ENCODE results near the gene DIO3. TPM values are rescaled to one million over a fixed set of nuclear protein-coding genes. Genes with fewer than 3 reads are reported as not detected.

The DIO3 gene
- total and polyA plus RNA-seq, 4 donors: 0.91 to 7.1 (median 1.4) TPM

GRCh38 chr14:101563352-101563653 lies 2.0 kb downstream of the DIO3 start:
- Histone ChIP-seq H3K9ac (ENCODE audit: insufficient read depth in 1 of 2, low read length in 2 of 2) (no peak overlapping the region), H3K9me3 (ENCODE audit: control insufficient read depth in 4 of 4, insufficient read depth in 3 of 4, low read length in 3 of 4) (peaks cover 0 to 25% (median 0%) of the 10 kb centered on the region in 4 donors), H3K36me3 (ENCODE audit: control insufficient read depth in 4 of 4, insufficient read depth in 4 of 4, low read length in 4 of 4) (no peaks in the 10 kb centered on the region), H3K27ac (ENCODE audit: low read depth in 1 of 2, low read length in 1 of 2) (no peak overlapping the region), H3K4me3 (no peak overlapping the region), H3K27me3 (ENCODE audit: control insufficient read depth in 3 of 3, insufficient read depth in 3 of 3, low read length in 2 of 3) (peaks cover 9 to 76% (median 45%) of the 10 kb centered on the region in 3 donors), H3K4me1 (ENCODE audit: control insufficient read depth in 5 of 5, insufficient read depth in 5 of 5, low read length in 5 of 5) (peaks cover 0 to 18% (median 0%) of the 10 kb centered on the region in 5 donors)
- 1 to 2% methylated on average over 13 of the region's 13 CpGs for WGBS, 2 donors
- DNase-seq (no peak), ATAC-seq (ENCODE audit: insufficient read depth, low FRiP score) (no peak)
- no peak for TF ChIP-seq CTCF (IDR thresholded peaks at IDR 0.05; ENCODE audit: control extremely low read depth, extremely low read depth)

GRCh38 chr14:101563654-101564443 lies 2.6 kb downstream of the DIO3 start:
- 2 to 4% methylated on average over 47 to 54 of the region's 54 CpGs for WGBS, 2 donors

GRCh38 chr14:101564444-101564776 lies 3.1 kb downstream of the DIO3 start:
- Histone ChIP-seq H3K27ac (ENCODE audit: low read depth in 1 of 2, low read length in 1 of 2) (no peak overlapping the region), H3K9me3 (ENCODE audit: control insufficient read depth in 4 of 4, insufficient read depth in 3 of 4, low read length in 3 of 4) (peaks cover 0 to 25% (median 0%) of the 10 kb centered on the region in 4 donors), H3K27me3 (ENCODE audit: control insufficient read depth in 3 of 3, insufficient read depth in 3 of 3, low read length in 2 of 3) (peaks cover 9 to 67% (median 42%) of the 10 kb centered on the region in 3 donors), H3K36me3 (ENCODE audit: control insufficient read depth in 4 of 4, insufficient read depth in 4 of 4, low read length in 4 of 4) (no peaks in the 10 kb centered on the region), H3K9ac (ENCODE audit: insufficient read depth in 1 of 2, low read length in 2 of 2) (no peak overlapping the region), H3K4me1 (ENCODE audit: control insufficient read depth in 5 of 5, insufficient read depth in 5 of 5, low read length in 5 of 5) (peaks cover 0 to 18% (median 0%) of the 10 kb centered on the region in 5 donors), H3K4me3 (no peak overlapping the region)
- WGBS, 2 donors: 4 to 5% methylated on average over 21 of the region's 21 CpGs
- DNase-seq (no peak), ATAC-seq (ENCODE audit: insufficient read depth, low FRiP score) (no peak)
- no peak for TF ChIP-seq CTCF (IDR thresholded peaks at IDR 0.05; ENCODE audit: control extremely low read depth, extremely low read depth)

More at GRCh38 chr14:101563654-101564443, 2.6 kb downstream of the DIO3 start:
- Histone ChIP-seq H3K9me3 (ENCODE audit: control insufficient read depth in 4 of 4, insufficient read depth in 3 of 4, low read length in 3 of 4) (peaks cover 0 to 25% (median 0%) of the 10 kb centered on the region in 4 donors), H3K4me1 (ENCODE audit: control insufficient read depth in 5 of 5, insufficient read depth in 5 of 5, low read length in 5 of 5) (peaks cover 0 to 18% (median 0%) of the 10 kb centered on the region in 5 donors), H3K27me3 (ENCODE audit: control insufficient read depth in 3 of 3, insufficient read depth in 3 of 3, low read length in 2 of 3) (peaks cover 9 to 71% (median 45%) of the 10 kb centered on the region in 3 donors), H3K27ac (ENCODE audit: low read depth in 1 of 2, low read length in 1 of 2) (no peak overlapping the region), H3K9ac (ENCODE audit: insufficient read depth in 1 of 2, low read length in 2 of 2) (no peak overlapping the region), H3K4me3 (no peak overlapping the region), H3K36me3 (ENCODE audit: control insufficient read depth in 4 of 4, insufficient read depth in 4 of 4, low read length in 4 of 4) (no peaks in the 10 kb centered on the region)
- no peak for TF ChIP-seq CTCF (IDR thresholded peaks at IDR 0.05; ENCODE audit: control extremely low read depth, extremely low read depth)
- no peak for ATAC-seq (ENCODE audit: insufficient read depth, low FRiP score)
- DNase-seq: no peak
